Coronary artery (tissue), 2 donors: ENCODE measurements around the gene RERE.
A peak's percentile ranks its signal among the peaks of the same experiment; 100 is the strongest.

Experiments used
- DNase-seq: peaks from one replicate; pipeline ENCODE4 v3.0.0-alpha.2; 2017; ENCODE audit warnings: low spot score
- H3K27ac ChIP-seq, 2 donors: fragments of 200-600 bp; sonication (generic); one replicate each; pipeline ENCODE4 v1.5.1; 2016 to 2019
- H3K4me3 ChIP-seq: fragments of 200-600 bp; sonication (generic); 2 replicates; pipeline ENCODE4 v1.5.1; 2016; ENCODE audit warnings: mild to moderate bottlenecking, moderate library complexity
- TF ChIP-seq, protein P1 (sequence below): fragments of 200-600 bp; sonication (generic); IDR thresholded peaks from one replicate; pipeline ENCODE4 v1.5.1; 2019; ENCODE audit warnings: antibody characterized with exemption

Gene RERE

DNA sequence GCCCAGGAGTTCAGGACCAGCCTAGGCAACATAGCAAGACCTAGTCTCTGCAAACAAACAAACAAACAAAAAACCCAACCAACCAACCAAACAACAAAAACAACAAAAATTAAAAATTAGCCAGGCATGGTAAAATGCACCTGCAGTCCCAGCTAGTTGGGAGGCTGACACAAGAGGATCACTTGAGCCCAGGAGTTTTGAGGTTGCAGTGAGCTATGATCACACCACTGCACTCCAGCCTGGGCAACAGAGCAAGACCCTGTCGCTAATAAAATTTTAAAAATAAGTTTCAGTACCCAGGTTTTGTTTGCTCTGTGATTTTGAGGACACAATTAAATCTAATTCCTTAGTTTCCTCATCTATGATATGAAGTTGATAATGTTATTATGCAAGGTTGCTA is 298.3 kb downstream of the RERE start:
- TF ChIP-seq, protein P1, sequence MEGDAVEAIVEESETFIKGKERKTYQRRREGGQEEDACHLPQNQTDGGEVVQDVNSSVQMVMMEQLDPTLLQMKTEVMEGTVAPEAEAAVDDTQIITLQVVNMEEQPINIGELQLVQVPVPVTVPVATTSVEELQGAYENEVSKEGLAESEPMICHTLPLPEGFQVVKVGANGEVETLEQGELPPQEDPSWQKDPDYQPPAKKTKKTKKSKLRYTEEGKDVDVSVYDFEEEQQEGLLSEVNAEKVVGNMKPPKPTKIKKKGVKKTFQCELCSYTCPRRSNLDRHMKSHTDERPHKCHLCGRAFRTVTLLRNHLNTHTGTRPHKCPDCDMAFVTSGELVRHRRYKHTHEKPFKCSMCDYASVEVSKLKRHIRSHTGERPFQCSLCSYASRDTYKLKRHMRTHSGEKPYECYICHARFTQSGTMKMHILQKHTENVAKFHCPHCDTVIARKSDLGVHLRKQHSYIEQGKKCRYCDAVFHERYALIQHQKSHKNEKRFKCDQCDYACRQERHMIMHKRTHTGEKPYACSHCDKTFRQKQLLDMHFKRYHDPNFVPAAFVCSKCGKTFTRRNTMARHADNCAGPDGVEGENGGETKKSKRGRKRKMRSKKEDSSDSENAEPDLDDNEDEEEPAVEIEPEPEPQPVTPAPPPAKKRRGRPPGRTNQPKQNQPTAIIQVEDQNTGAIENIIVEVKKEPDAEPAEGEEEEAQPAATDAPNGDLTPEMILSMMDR: no peak
- no peak overlapping the region for H3K27ac ChIP-seq
- no peak for DNase-seq
- no peak overlapping the region for H3K4me3 ChIP-seq

DNA sequence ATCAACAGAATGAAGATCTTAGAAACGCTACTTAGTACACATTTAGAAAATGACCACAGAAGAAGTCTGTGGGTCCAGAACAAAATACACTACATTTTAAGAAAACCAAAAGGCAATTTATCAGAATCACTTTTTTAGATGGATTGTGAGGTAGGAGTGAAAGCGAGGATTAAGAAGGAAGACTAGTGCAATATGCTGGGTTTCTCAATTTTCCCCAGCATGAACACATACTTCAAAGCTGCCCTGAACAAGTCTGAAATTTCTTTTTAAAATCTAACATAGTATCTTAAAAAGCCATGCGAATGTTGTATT is 299.0 kb downstream of the RERE start:
- TF ChIP-seq, protein P1: no peak

DNA sequence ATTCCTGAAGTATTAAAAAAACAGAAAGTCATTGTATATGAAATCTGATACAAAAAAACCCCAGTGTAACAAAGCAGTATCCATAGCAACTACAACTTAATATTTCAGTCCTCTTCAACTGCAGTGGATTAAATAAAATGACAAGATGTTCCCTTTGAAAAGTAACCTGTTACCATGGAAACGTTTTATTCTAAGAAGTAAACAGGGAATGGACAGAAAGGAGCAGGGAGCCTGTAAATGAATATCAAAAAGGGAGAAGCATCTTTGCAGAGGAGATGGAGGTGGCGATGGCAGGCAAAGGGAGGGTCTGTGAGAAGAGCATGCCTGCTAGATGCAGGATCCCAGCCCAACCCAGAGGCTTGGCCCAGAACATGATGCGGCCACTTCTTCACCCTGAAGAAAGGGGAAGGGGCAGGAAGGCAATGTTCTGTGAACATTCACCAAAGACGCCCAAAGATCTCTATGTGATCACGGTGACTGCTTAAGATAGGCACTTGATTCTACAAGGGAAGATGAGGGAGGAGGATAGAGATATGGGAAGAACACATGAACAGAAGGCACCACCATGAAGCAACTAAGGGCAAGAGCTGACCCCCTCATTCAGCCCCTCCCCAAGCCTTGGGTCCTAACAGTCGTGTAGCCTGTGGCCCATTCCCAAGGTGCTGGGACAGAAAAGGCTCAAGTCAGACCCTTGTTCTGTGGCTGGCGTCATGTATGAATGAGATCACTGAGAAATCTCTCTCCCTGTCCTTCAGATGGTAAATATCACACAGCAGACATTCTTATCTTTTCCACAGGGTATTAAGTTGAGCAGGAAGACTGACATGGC is 299.6 kb downstream of the RERE start:
- Histone ChIP-seq H3K4me3 (no peak overlapping the region), H3K27ac (peak overlapping the region in 1 of 2 donors; percentile 69)
- TF ChIP-seq, protein P1: no peak
- no peak for DNase-seq

More for the DNA sequence above, 299.0 kb downstream of the RERE start:
- no peak for DNase-seq
- no peak overlapping the region for H3K4me3 ChIP-seq
- peak overlapping the region in 1 of 2 donors; percentile 69 for H3K27ac ChIP-seq

DNA sequence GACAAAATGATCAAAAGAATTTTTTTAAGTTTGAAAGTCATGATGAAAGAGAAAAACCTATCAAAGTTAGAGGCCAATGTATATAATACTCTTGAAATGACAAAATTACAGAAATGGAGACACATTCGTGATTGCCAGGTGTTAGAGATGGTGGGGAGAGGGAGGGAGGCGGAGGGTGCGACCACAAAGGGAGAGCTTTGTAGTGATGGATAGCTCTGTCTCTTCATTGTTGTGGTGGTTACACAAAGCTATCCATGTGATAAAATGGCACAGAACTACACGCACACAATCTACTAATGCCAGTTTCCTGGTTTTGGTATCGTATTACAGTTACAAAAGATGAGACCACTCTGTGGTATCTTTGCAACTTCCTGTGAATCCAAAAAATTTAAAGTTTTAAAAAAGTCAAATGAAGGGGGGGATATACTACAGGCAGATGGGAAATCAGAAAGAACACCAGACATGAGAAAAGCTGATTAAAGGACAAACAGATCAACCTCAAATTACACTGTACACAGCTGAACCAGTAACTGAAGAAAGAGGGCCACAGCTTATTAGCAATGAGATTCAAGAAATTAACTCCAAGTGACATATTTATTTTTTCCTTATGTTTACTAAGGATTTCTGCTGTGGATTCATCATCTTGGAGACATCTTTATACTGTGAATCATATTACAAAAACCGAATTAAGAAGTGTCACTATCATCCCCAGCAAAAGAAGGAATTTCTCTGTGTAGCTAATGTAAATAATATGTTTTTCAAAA is 300.5 kb downstream of the RERE start:
- Histone ChIP-seq H3K4me3 (no peak overlapping the region), H3K27ac (peak overlapping the region in 1 of 2 donors; percentile 49)
- TF ChIP-seq, protein P1: no peak
- DNase-seq: no peak

DNA sequence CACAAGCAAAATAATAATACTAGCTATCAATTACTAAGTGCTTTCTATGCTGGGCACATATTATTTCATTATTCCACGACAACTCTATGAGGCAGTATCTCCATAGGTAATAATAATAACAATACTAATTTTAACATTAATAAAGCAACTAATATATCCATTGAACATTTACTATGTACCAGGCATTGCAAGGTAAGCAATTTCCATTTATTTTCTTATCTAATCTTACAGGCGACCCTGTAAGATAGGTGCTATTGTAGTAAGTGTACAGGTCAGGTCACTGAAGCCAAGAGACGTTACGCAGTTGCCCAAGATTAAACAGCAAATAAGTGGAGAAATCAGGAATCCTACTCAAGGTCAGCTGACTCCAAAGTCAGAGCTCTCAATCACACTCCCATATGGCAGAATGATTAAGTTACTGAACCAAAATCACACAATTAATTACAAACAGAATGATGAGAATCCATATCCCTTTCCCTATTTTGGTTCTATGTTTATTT is 301.1 kb downstream of the RERE start:
- TF ChIP-seq, protein P1: no peak

DNA sequence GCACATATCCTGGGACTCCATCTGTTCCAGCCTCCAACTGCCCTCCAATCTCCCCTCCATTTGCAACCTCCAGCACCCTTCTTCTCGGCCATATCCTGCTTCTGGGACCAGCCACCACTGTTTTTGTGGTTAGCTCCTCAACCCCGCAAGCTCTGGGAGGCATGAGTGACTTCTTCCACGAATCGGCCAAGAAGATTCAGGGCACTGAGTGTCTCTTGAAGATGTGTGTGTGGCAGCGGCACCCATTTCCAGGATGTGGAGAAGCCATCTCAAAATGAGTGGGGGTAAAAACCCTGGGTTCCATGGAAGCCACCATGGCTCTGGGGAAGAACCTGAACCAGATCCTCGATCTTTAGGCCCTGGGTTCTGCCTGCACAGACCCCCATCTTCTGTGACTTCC is 304.9 kb downstream of the RERE start:
- TF ChIP-seq, protein P1: no peak
- H3K27ac ChIP-seq: no peak overlapping the region
- no peak for DNase-seq

More for the DNA sequence above, 301.1 kb downstream of the RERE start:
- no peak overlapping the region for H3K27ac ChIP-seq
- no peak for DNase-seq
- no peak overlapping the region for H3K4me3 ChIP-seq

More for the DNA sequence above, 304.9 kb downstream of the RERE start:
- H3K4me3 ChIP-seq: no peak overlapping the region
